ENCODE results near the gene GSTA2. TPM values are rescaled to one million over a fixed set of nuclear protein-coding genes. Genes with fewer than 3 reads are reported as not detected.
"Not testable (repeated sequence)": the region's sequence is repeated elsewhere in the genome, so short reads cannot be mapped to it uniquely, and the experiment has no call there.

Gene GSTA2
- not detected for total RNA-seq

- DNase-seq: not testable (repeated sequence)
These were observed at the start of gene GSTA2 for GRCh38 chr6:52763322-52763916. GSTA2 (minus strand) TSS chr6:52763475; CDS start chr6:52757947, 5,528 bp downstream.

- not testable (repeated sequence) for DNase-seq
These were observed 46.5 kb upstream of the GSTA2 start for GRCh38 chr6:52809777-52810176.

GRCh38 chr6:52808660-52809059 lies 45.4 kb upstream of the GSTA2 start:
- DNase-seq: no peak

- not testable (repeated sequence) for DNase-seq
These were observed 40.5 kb upstream of the GSTA2 start, which contains the start of gene GSTA1 for GRCh38 chr6:52803668-52804255. GSTA1 (minus strand) TSS chr6:52803816; CDS start chr6:52799267, 4,549 bp downstream.

- no peak for DNase-seq
These were observed 39.5 kb upstream of the GSTA2 start for GRCh38 chr6:52802806-52803205.

GRCh38 chr6:52801188-52801841 lies 38.0 kb upstream of the GSTA2 start:
- no peak for DNase-seq

GRCh38 chr6:52799272-52799671 lies 36.0 kb upstream of the GSTA2 start:
- not testable (repeated sequence) for DNase-seq

GRCh38 chr6:52794366-52794765 lies 31.1 kb upstream of the GSTA2 start:
- DNase-seq: not testable (repeated sequence)

- DNase-seq: no peak
These were observed 27.6 kb upstream of the GSTA2 start for GRCh38 chr6:52790861-52791260.

GRCh38 chr6:52789658-52790057 lies 26.4 kb upstream of the GSTA2 start:
- DNase-seq: not testable (repeated sequence)

GRCh38 chr6:52788478-52788877 lies 25.2 kb upstream of the GSTA2 start:
- DNase-seq: no peak

- DNase-seq: no peak
These were observed 24.6 kb upstream of the GSTA2 start for GRCh38 chr6:52787917-52788316.

- DNase-seq: no peak
These were observed 23.1 kb upstream of the GSTA2 start for GRCh38 chr6:52786249-52786956.

- DNase-seq: not testable (repeated sequence)
These were observed 19.5 kb upstream of the GSTA2 start for GRCh38 chr6:52782696-52783274.

GRCh38 chr6:52782209-52782608 lies 18.9 kb upstream of the GSTA2 start:
- not testable (repeated sequence) for DNase-seq

GRCh38 chr6:52779237-52779636 lies 16.0 kb upstream of the GSTA2 start:
- DNase-seq: peak; percentile 33

GRCh38 chr6:52776711-52777351 lies 13.6 kb upstream of the GSTA2 start:
- not testable (repeated sequence) for DNase-seq

GRCh38 chr6:52769399-52769798 lies 6.1 kb upstream of the GSTA2 start:
- not testable (repeated sequence) for DNase-seq

GRCh38 chr6:52767658-52768057 lies 4.4 kb upstream of the GSTA2 start:
- not testable (repeated sequence) for DNase-seq

- not testable (repeated sequence) for DNase-seq
These were observed 1.4 kb downstream of the GSTA2 start for GRCh38 chr6:52761673-52762491.

Measured in tongue (tissue), 2 donors.